ENCODE results near the gene USP7.

USP7 gene

GRCh38 chr16:8960788-8961109 lies 3.0 kb downstream of the USP7 start:
- peaks cover 51% of the 10 kb centered on the region for H4K20me1 ChIP-seq (ENCODE audit: control insufficient read depth, insufficient read depth, low read depth, low read length)
- H3F3A ChIP-seq (ENCODE audit: control insufficient read depth, insufficient read depth) = peaks cover 21% of the 10 kb centered on the region
- H3K36me3 ChIP-seq (ENCODE audit: control insufficient read depth, low read length) = peaks cover 25% of the 10 kb centered on the region
- H3K4me2 ChIP-seq (ENCODE audit: low read length) = peak overlapping the region; percentile 92
- H3K9me2 ChIP-seq (replicated peaks; ENCODE audit: control insufficient read depth, low read length) = no peaks in the 10 kb centered on the region
- peaks cover 68% of the 10 kb centered on the region for H3K4me1 ChIP-seq (ENCODE audit: control insufficient read depth, low read length)
- no peaks in the 10 kb centered on the region for H3K27me3 ChIP-seq (ENCODE audit: control insufficient read depth, low read length)
- TF ChIP-seq CTCF (IDR thresholded peaks at IDR 0.05; ENCODE audit: low read depth, low read length, poor library complexity, severe bottlenecking) (no peak), EZH2phosphoT487 (IDR thresholded peaks at IDR 0.05; ENCODE audit: borderline replicate concordance, low read length) (no peak)
- peak overlapping the region; percentile 75 for H3K27ac ChIP-seq (ENCODE audit: low read depth, low read length)
- peaks cover 78% of the 10 kb centered on the region for H3K79me2 ChIP-seq (ENCODE audit: control insufficient read depth, low read length)
- no peaks in the 10 kb centered on the region for H3K9me3 ChIP-seq (ENCODE audit: control insufficient read depth, insufficient read depth, low read length)
- peak overlapping the region; percentile 84 for H3K4me3 ChIP-seq (ENCODE audit: low read length)

GRCh38 chr16:8959921-8960787 lies 3.6 kb downstream of the USP7 start:
- peaks cover 21% of the 10 kb centered on the region for H3F3A ChIP-seq (ENCODE audit: control insufficient read depth, insufficient read depth)
- peaks cover 74% of the 10 kb centered on the region for H3K4me1 ChIP-seq (ENCODE audit: control insufficient read depth, low read length)
- peak overlapping the region; percentile 75 for H3K27ac ChIP-seq (ENCODE audit: low read depth, low read length)
- TF ChIP-seq EZH2phosphoT487 (IDR thresholded peaks at IDR 0.05; ENCODE audit: borderline replicate concordance, low read length) = no peak
- TF ChIP-seq CTCF (IDR thresholded peaks at IDR 0.05; ENCODE audit: low read depth, low read length, poor library complexity, severe bottlenecking) = no peak
- H3K4me2 ChIP-seq (ENCODE audit: low read length) = peak overlapping the region; percentile 92
- peaks cover 51% of the 10 kb centered on the region for H4K20me1 ChIP-seq (ENCODE audit: control insufficient read depth, insufficient read depth, low read depth, low read length)
- H3K27me3 ChIP-seq (ENCODE audit: control insufficient read depth, low read length) = no peaks in the 10 kb centered on the region
- peak overlapping the region; percentile 84 for H3K4me3 ChIP-seq (ENCODE audit: low read length)
- H3K36me3 ChIP-seq (ENCODE audit: control insufficient read depth, low read length) = peaks cover 25% of the 10 kb centered on the region
- no peaks in the 10 kb centered on the region for H3K9me3 ChIP-seq (ENCODE audit: control insufficient read depth, insufficient read depth, low read length)
- H3K9me2 ChIP-seq (replicated peaks; ENCODE audit: control insufficient read depth, low read length) = no peaks in the 10 kb centered on the region
- peaks cover 84% of the 10 kb centered on the region for H3K79me2 ChIP-seq (ENCODE audit: control insufficient read depth, low read length)

- H3K27me3 ChIP-seq (ENCODE audit: control insufficient read depth, low read length) = no peaks in the 10 kb centered on the region
- TF ChIP-seq EZH2phosphoT487 (IDR thresholded peaks at IDR 0.05; ENCODE audit: borderline replicate concordance, low read length) = no peak
- no peak for TF ChIP-seq CTCF (IDR thresholded peaks at IDR 0.05; ENCODE audit: low read depth, low read length, poor library complexity, severe bottlenecking)
- peak overlapping the region; percentile 92 for H3K4me2 ChIP-seq (ENCODE audit: low read length)
- H3K36me3 ChIP-seq (ENCODE audit: control insufficient read depth, low read length) = peaks cover 25% of the 10 kb centered on the region
- no peaks in the 10 kb centered on the region for H3K9me3 ChIP-seq (ENCODE audit: control insufficient read depth, insufficient read depth, low read length)
- H3K4me3 ChIP-seq (ENCODE audit: low read length) = peak overlapping the region; percentile 84
- H3K79me2 ChIP-seq (ENCODE audit: control insufficient read depth, low read length) = peaks cover 92% of the 10 kb centered on the region
- peak overlapping the region; percentile 22 for H3K27ac ChIP-seq (ENCODE audit: low read depth, low read length)
- H3K4me1 ChIP-seq (ENCODE audit: control insufficient read depth, low read length) = peaks cover 83% of the 10 kb centered on the region
- H4K20me1 ChIP-seq (ENCODE audit: control insufficient read depth, insufficient read depth, low read depth, low read length) = peaks cover 56% of the 10 kb centered on the region
- peaks cover 24% of the 10 kb centered on the region for H3F3A ChIP-seq (ENCODE audit: control insufficient read depth, insufficient read depth)
- no peaks in the 10 kb centered on the region for H3K9me2 ChIP-seq (replicated peaks; ENCODE audit: control insufficient read depth, low read length)
These were observed 5.2 kb downstream of the USP7 start for GRCh38 chr16:8958344-8959167.
